Left ventricle myocardium inferior (tissue), 1 donor: ENCODE results near the gene LRRC32. TPM values are rescaled to one million over a fixed set of nuclear protein-coding genes. Genes with fewer than 3 reads are reported as not detected.
A peak's percentile ranks its signal among the peaks of the same experiment; 100 is the strongest.

Experiments used
- DNase-seq: peaks from one replicate; pipeline ENCODE4 v3.0.0-alpha.2; 2020
- H3K27ac ChIP-seq: fragments of 200-600 bp; replicated peaks from 2 replicates; pipeline ENCODE4 v1.8.0; 2021
- H3K27me3 ChIP-seq: fragments of 200-600 bp; 2 replicates; pipeline ENCODE4 v1.8.0; 2021; ENCODE audit warnings: low read depth
- H3K36me3 ChIP-seq: fragments of 200-600 bp; 2 replicates; pipeline ENCODE4 v1.8.0; 2021
- H3K4me1 ChIP-seq: fragments of 200-600 bp; 2 replicates; pipeline ENCODE4 v1.8.0; 2021
- H3K4me3 ChIP-seq: fragments of 200-600 bp; 2 replicates; pipeline ENCODE4 v1.8.0; 2021; ENCODE audit warnings: mild to moderate bottlenecking, moderate library complexity
- H3K9me3 ChIP-seq: fragments of 200-600 bp; replicated peaks from 2 replicates; pipeline ENCODE4 v1.8.0; 2021
- CTCF ChIP-seq: fragments of 200-600 bp; IDR thresholded peaks from 2 replicates; pipeline ENCODE4 v1.8.0; 2021; ENCODE audit warnings: antibody characterized with exemption, mild to moderate bottlenecking, borderline replicate concordance
- intact Hi-C: fragments of 100-400 bp; cut with micrococcal nuclease; formaldehyde crosslinking; loops from one replicate; pipeline ENCODE4 v1.11.0; 2022
- total RNA-seq: library from RNA; stranded (reverse); fragmentation: NEBNext Ultra II Directional; extraction: Animal tissue kit (Norgen Biotek cat#: 25700); gene quantifications from one replicate; pipeline ENCODE4 v1.2.1, GENCODE V29; 2021
- donor health status: DM: no; HTN: yes; CAD: no; lungs with severe emphysema.

Gene LRRC32
- total RNA-seq, 1 donor from 2014 or later: 35.1 TPM

- intact Hi-C loops: no loop called here
These were observed 55.9 kb downstream of the LRRC32 start for GRCh38 chr11:76614471-76615179.

GRCh38 chr11:76613901-76614300 is 56.6 kb downstream of the LRRC32 start:
- no peak for DNase-seq

More at GRCh38 chr11:76614471-76615179, 55.9 kb downstream of the LRRC32 start:
- Histone ChIP-seq H3K27ac (peak overlapping the region; percentile 88), H3K9me3 (peaks cover 9% of the 10 kb centered on the region), H3K4me1 (peaks cover 64% of the 10 kb centered on the region), H3K4me3 (no peak overlapping the region), H3K27me3 (no peaks in the 10 kb centered on the region), H3K36me3 (no peaks in the 10 kb centered on the region)
- DNase-seq: peak; percentile 56
- TF ChIP-seq CTCF: no peak

DNA sequence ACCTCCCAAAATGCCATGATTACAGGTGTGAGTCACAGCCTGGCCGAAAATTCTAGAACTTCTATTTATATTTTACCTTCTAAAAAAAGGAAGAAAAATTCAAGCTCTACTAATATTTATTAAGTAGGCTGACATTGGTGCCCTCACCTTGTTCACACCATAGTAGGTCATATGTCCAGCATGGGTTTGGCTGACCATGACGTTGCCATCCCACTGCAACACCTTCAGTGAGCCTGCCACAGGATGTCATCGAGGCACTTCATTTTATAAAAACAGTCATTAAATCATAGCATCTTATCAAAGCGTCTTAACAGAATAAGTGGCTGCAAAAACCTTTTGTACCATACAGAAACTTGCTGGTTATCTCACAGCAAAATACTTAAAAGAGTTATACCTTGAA is 58.3 kb downstream of the LRRC32 start:
- Histone ChIP-seq H3K4me3 (no peak overlapping the region), H3K36me3 (no peaks in the 10 kb centered on the region), H3K27me3 (no peaks in the 10 kb centered on the region), H3K27ac (no peak overlapping the region), H3K4me1 (peaks cover 62% of the 10 kb centered on the region), H3K9me3 (no peaks in the 10 kb centered on the region)
- TF ChIP-seq CTCF: no peak
- intact Hi-C loops: no loop called here
- DNase-seq: no peak

More at GRCh38 chr11:76613901-76614300, 56.6 kb downstream of the LRRC32 start:
- Histone ChIP-seq H3K36me3 (no peaks in the 10 kb centered on the region), H3K4me3 (no peak overlapping the region), H3K27ac (peak overlapping the region; percentile 88), H3K9me3 (peaks cover 8% of the 10 kb centered on the region), H3K27me3 (no peaks in the 10 kb centered on the region), H3K4me1 (peaks cover 68% of the 10 kb centered on the region)
- intact Hi-C loops: no loop called here
- TF ChIP-seq CTCF: no peak

DNA sequence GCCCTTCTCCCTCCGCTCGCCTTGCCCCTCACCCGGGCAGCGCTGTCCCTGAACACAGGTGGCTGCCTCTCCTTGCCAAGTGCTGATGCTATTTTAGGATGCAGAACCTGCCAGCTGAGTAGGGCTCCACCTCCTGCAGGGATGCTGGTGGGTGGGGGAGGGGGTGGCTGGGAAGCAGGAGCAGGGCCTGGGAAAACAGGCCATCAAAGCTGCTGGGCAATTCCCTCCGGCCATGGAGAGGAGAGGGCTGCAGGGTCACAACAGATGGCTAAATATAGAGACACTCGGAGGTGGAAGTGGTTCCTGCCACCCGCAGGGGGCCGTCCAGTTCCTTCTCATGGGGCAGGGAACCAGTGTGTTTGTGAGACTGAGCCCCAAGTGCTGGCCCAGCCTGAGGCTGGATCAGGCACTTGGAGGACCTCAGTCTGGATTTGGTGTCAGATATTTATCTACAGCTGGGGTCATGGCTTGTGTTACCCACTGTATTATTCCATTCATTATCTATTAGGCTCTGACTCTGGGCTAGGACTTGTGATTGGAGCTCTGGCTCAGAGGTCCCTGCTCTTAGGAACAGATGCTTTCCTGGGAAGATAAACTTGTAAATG is 59.6 kb downstream of the LRRC32 start:
- Histone ChIP-seq H3K4me1 (peaks cover 60% of the 10 kb centered on the region), H3K9me3 (no peaks in the 10 kb centered on the region), H3K27me3 (no peaks in the 10 kb centered on the region), H3K4me3 (no peak overlapping the region), H3K27ac (peak overlapping the region; percentile 64), H3K36me3 (no peaks in the 10 kb centered on the region)
- peak; percentile 65 for DNase-seq
- TF ChIP-seq CTCF: peak; percentile 34
- intact Hi-C loops: no loop called here

- H3K27ac ChIP-seq: peak overlapping the region; percentile 64
These were observed 60.2 kb downstream of the LRRC32 start for GRCh38 chr11:76610371-76610770.

More at GRCh38 chr11:76610371-76610770, 60.2 kb downstream of the LRRC32 start:
- Histone ChIP-seq H3K4me1 (peaks cover 60% of the 10 kb centered on the region), H3K9me3 (no peaks in the 10 kb centered on the region), H3K36me3 (no peaks in the 10 kb centered on the region), H3K4me3 (no peak overlapping the region), H3K27me3 (no peaks in the 10 kb centered on the region)
- no peak for TF ChIP-seq CTCF
- intact Hi-C loops: no loop called here
- DNase-seq: no peak
